ENCODE data around the gene SNX32. TPM values are rescaled to one million over a fixed set of nuclear protein-coding genes. Genes with fewer than 3 reads are reported as not detected.
A peak's percentile ranks its signal among the peaks of the same experiment; 100 is the strongest.
"Not testable (repeated sequence)": the region's sequence is repeated elsewhere in the genome, so short reads cannot be mapped to it uniquely, and the experiment has no call there.

Gene SNX32
- total RNA-seq, 2 experiments from 2014 or later, result 2.9 to 3.0 TPM

GRCh38 chr11:65834202-65834601, 439 bp downstream of the SNX32 start:
- no peak for ATAC-seq

GRCh38 chr11:65842144-65842543, 8.4 kb downstream of the SNX32 start:
- ChIA-PET POLR2A (no interaction called here), CTCF (interaction anchor here (0.6 kb wide), 1 partner anchor 82 kb away, joined by 3 read pairs; no protein-coding TSS in a partner anchor)
- no peaks in the 10 kb centered on the region for H3K36me3 Mint-ChIP-seq (ENCODE audit: low read depth)
- ATAC-seq, result no peak
- intact Hi-C loops (cut with DNase I, micrococcal nuclease), result no loop called here
- no peak for DNase-seq
- no peaks in the 10 kb centered on the region for H3K27me3 Mint-ChIP-seq
- H3K4me3 Mint-ChIP-seq, result no peak overlapping the region
- H3K27ac Mint-ChIP-seq, result no peak overlapping the region
- H3K4me1 Mint-ChIP-seq, result no peaks in the 10 kb centered on the region
- H3K9me3 Mint-ChIP-seq (ENCODE audit: low read depth), result no peaks in the 10 kb centered on the region

More at GRCh38 chr11:65834202-65834601, 439 bp downstream of the SNX32 start:
- no peaks in the 10 kb centered on the region for H3K27me3 Mint-ChIP-seq
- intact Hi-C loops (cut with DNase I, micrococcal nuclease), result no loop called here
- ChIA-PET CTCF (interaction anchor here (0.6 to 3.1 kb wide), 8 partner anchors 11 to 115 kb away, joined by 3 to 30 read pairs (median 7); partner anchors contain the start of gene MUS81), POLR2A (interaction anchor here (0.5 to 1.0 kb wide), 2 partner anchors 19 to 783 kb away, joined by 3 read pairs; no protein-coding TSS in a partner anchor)
- no peak overlapping the region for H3K4me3 Mint-ChIP-seq
- no peaks in the 10 kb centered on the region for H3K9me3 Mint-ChIP-seq (ENCODE audit: low read depth)
- no peaks in the 10 kb centered on the region for H3K36me3 Mint-ChIP-seq (ENCODE audit: low read depth)
- DNase-seq, result no peak
- H3K4me1 Mint-ChIP-seq, result peaks cover 20% of the 10 kb centered on the region
- H3K27ac Mint-ChIP-seq, result no peak overlapping the region

- ChIA-PET CTCF (interaction anchor here (0.9 to 1.5 kb wide), 6 partner anchors 8 to 27 kb away, joined by 3 to 5 read pairs (median 4); no protein-coding TSS in a partner anchor), POLR2A (no interaction called here)
- H3K27ac Mint-ChIP-seq, result no peak overlapping the region
Measured at GRCh38 chr11:65843811-65844210, 10.0 kb downstream of the SNX32 start.

GRCh38 chr11:65844231-65844872, 10.6 kb downstream of the SNX32 start:
- ChIA-PET CTCF (interaction anchor here (0.5 to 1.6 kb wide), 9 partner anchors 8 to 75 kb away, joined by 3 to 5 read pairs (median 4); partner anchors contain the start of gene CCDC85B), POLR2A (no interaction called here)
- no peaks in the 10 kb centered on the region for H3K27me3 Mint-ChIP-seq

More at GRCh38 chr11:65843811-65844210, 10.0 kb downstream of the SNX32 start:
- Mint-ChIP-seq H3K9me3 (ENCODE audit: low read depth) (no peaks in the 10 kb centered on the region), H3K4me1 (no peaks in the 10 kb centered on the region), H3K4me3 (no peak overlapping the region), H3K27me3 (no peaks in the 10 kb centered on the region), H3K36me3 (ENCODE audit: low read depth) (no peaks in the 10 kb centered on the region)
- DNase-seq (no peak), ATAC-seq (no peak)
- intact Hi-C loops (cut with DNase I, micrococcal nuclease), result no loop called here

GRCh38 chr11:65847746-65848145, 14.0 kb downstream of the SNX32 start:
- Mint-ChIP-seq H3K27ac (no peak overlapping the region), H3K4me3 (no peak overlapping the region)
- CTCF ChIA-PET, result interaction anchor here (0.8 to 1.6 kb wide), 7 partner anchors 15 to 234 kb away, joined by 3 to 5 read pairs (median 4); partner anchors contain the start of gene FIBP

More at GRCh38 chr11:65844231-65844872, 10.6 kb downstream of the SNX32 start:
- intact Hi-C loops (cut with DNase I, micrococcal nuclease), result no loop called here
- Mint-ChIP-seq H3K9me3 (ENCODE audit: low read depth) (no peaks in the 10 kb centered on the region), H3K4me3 (no peak overlapping the region), H3K27ac (no peak overlapping the region), H3K4me1 (no peaks in the 10 kb centered on the region), H3K36me3 (ENCODE audit: low read depth) (no peaks in the 10 kb centered on the region)
- no peak for DNase-seq
- ATAC-seq, result no peak

GRCh38 chr11:65848693-65849092, 14.9 kb downstream of the SNX32 start:
- H3K4me3 Mint-ChIP-seq; H3K9me3 Mint-ChIP-seq (ENCODE audit: low read depth); ATAC-seq; H3K4me1 Mint-ChIP-seq; H3K27me3 Mint-ChIP-seq; DNase-seq; H3K27ac Mint-ChIP-seq; intact Hi-C loops (cut with DNase I, micrococcal nuclease): not testable (repeated sequence)
- POLR2A ChIA-PET, result interaction anchor here (2.5 kb wide), 1 partner anchor 10 kb away, joined by 8 read pairs; no protein-coding TSS in a partner anchor
- H3K36me3 Mint-ChIP-seq (ENCODE audit: low read depth), result peaks cover 23% of the 10 kb centered on the region
- CTCF ChIA-PET, result interaction anchor here (0.7 to 3.1 kb wide), 8 partner anchors 11 to 195 kb away, joined by 3 to 11 read pairs (median 4); partner anchors contain the start of gene MUS81

More at GRCh38 chr11:65847746-65848145, 14.0 kb downstream of the SNX32 start:
- DNase-seq (no peak), ATAC-seq (no peak)
- no peaks in the 10 kb centered on the region for H3K27me3 Mint-ChIP-seq
- intact Hi-C loops (cut with DNase I, micrococcal nuclease), result no loop called here
- H3K4me1 Mint-ChIP-seq, result no peaks in the 10 kb centered on the region
- peaks cover 15% of the 10 kb centered on the region for H3K36me3 Mint-ChIP-seq (ENCODE audit: low read depth)
- peaks cover 3% of the 10 kb centered on the region for H3K9me3 Mint-ChIP-seq (ENCODE audit: low read depth)
- POLR2A ChIA-PET, result interaction anchor here (0.6 kb wide), 1 partner anchor 791 kb away, joined by 4 read pairs; the partner anchor contains the start of gene RBM4

- CTCF ChIA-PET, result interaction anchor here (0.9 to 3.1 kb wide), 6 partner anchors 10 to 196 kb away, joined by 3 to 11 read pairs (median 6); partner anchors contain the start of genes KAT5 and MUS81
- Mint-ChIP-seq H3K36me3 (ENCODE audit: low read depth) (peaks cover 29% of the 10 kb centered on the region), H3K27ac (no peak overlapping the region), H3K9me3 (ENCODE audit: low read depth) (peaks cover 3% of the 10 kb centered on the region), H3K4me3 (no peak overlapping the region), H3K4me1 (peaks cover 2% of the 10 kb centered on the region), H3K27me3 (no peaks in the 10 kb centered on the region)
- ATAC-seq (no peak), DNase-seq (no peak)
- POLR2A ChIA-PET, result interaction anchor here (2.5 kb wide), 1 partner anchor 10 kb away, joined by 8 read pairs; no protein-coding TSS in a partner anchor
- intact Hi-C loops (cut with DNase I, micrococcal nuclease), result no loop called here
Measured at GRCh38 chr11:65849366-65849765, 15.6 kb downstream of the SNX32 start.

- Mint-ChIP-seq H3K4me1 (peaks cover 7% of the 10 kb centered on the region), H3K4me3 (no peak overlapping the region), H3K9me3 (ENCODE audit: low read depth) (peaks cover 3% of the 10 kb centered on the region), H3K27me3 (no peaks in the 10 kb centered on the region), H3K36me3 (ENCODE audit: low read depth) (peaks cover 34% of the 10 kb centered on the region), H3K27ac (no peak overlapping the region)
- ATAC-seq (no peak), DNase-seq (no peak)
- intact Hi-C loops (cut with DNase I, micrococcal nuclease), result no loop called here
- POLR2A ChIA-PET, result interaction anchor here (2.5 kb wide), 1 partner anchor 9 kb away, joined by 8 read pairs; no protein-coding TSS in a partner anchor
- CTCF ChIA-PET, result interaction anchor here (1.1 to 3.1 kb wide), 6 partner anchors 10 to 197 kb away, joined by 3 to 11 read pairs (median 6); partner anchors contain the start of genes KAT5 and MUS81
Measured at GRCh38 chr11:65849771-65850216, 16.0 kb downstream of the SNX32 start.

- ChIA-PET CTCF (interaction anchor here (0.5 to 3.1 kb wide), 10 partner anchors 9 to 1383 kb away, joined by 3 to 14 read pairs (median 4); partner anchors contain the start of genes KAT5 and MUS81), POLR2A (interaction anchor here (1.3 to 2.5 kb wide), 2 partner anchors 9 to 11 kb away, joined by 6 to 8 read pairs; no protein-coding TSS in a partner anchor)
- Mint-ChIP-seq H3K4me3 (no peak overlapping the region), H3K4me1 (peaks cover 12% of the 10 kb centered on the region), H3K36me3 (ENCODE audit: low read depth) (peaks cover 38% of the 10 kb centered on the region), H3K9me3 (ENCODE audit: low read depth) (peaks cover 3% of the 10 kb centered on the region), H3K27me3 (no peaks in the 10 kb centered on the region), H3K27ac (no peak overlapping the region)
- ATAC-seq, result no peak
- intact Hi-C loops (cut with DNase I, micrococcal nuclease), result no loop called here
- no peak for DNase-seq
Measured at GRCh38 chr11:65850217-65851082, 16.7 kb downstream of the SNX32 start.

GRCh38 chr11:65851083-65851579, 17.4 kb downstream of the SNX32 start:
- DNase-seq (no peak), ATAC-seq (peak; percentile 45)
- Mint-ChIP-seq H3K4me3 (no peak overlapping the region), H3K27ac (no peak overlapping the region), H3K4me1 (peaks cover 19% of the 10 kb centered on the region), H3K9me3 (ENCODE audit: low read depth) (peaks cover 3% of the 10 kb centered on the region), H3K36me3 (ENCODE audit: low read depth) (peaks cover 45% of the 10 kb centered on the region), H3K27me3 (no peaks in the 10 kb centered on the region)
- POLR2A ChIA-PET, result interaction anchor here (1.2 to 2.5 kb wide), 4 partner anchors 8 to 107 kb away, joined by 3 to 8 read pairs (median 4); no protein-coding TSS in a partner anchor
- intact Hi-C loops (cut with DNase I, micrococcal nuclease), result no loop called here
- CTCF ChIA-PET, result interaction anchor here (0.5 to 3.1 kb wide), 11 partner anchors 9 to 1383 kb away, joined by 3 to 14 read pairs (median 3); partner anchors contain the start of gene MUS81

Data from activated CD4-positive, alpha-beta T cell treated with anti-CD3 and anti-CD28 coated beads for 36 hours (primary cell).